ENCODE results near the gene EIF2S3B. TPM values are rescaled to one million over a fixed set of nuclear protein-coding genes. Genes with fewer than 3 reads are reported as not detected.

The EIF2S3B gene
- total RNA-seq, 1 donor, result 9.5 TPM

GRCh38 chr12:10528174-10528953, 22.7 kb downstream of the EIF2S3B start:
- no peak overlapping the region for H3K4me3 ChIP-seq (ENCODE audit: low read depth, low read length)
- no peak for TF ChIP-seq CTCF (IDR thresholded peaks at IDR 0.05; ENCODE audit: insufficient read depth, low read depth, low read length)
- no peak for DNase-seq (ENCODE audit: low read depth)

- no peak for DNase-seq (ENCODE audit: low read depth)
- TF ChIP-seq CTCF (IDR thresholded peaks at IDR 0.05; ENCODE audit: insufficient read depth, low read depth, low read length), result no peak
- no peak overlapping the region for H3K4me3 ChIP-seq (ENCODE audit: low read depth, low read length)
These were observed 23.9 kb downstream of the EIF2S3B start for GRCh38 chr12:10529603-10530002.

GRCh38 chr12:10537721-10538120, 32.0 kb downstream of the EIF2S3B start:
- no peak for DNase-seq (ENCODE audit: low read depth)
- no peak overlapping the region for H3K4me3 ChIP-seq (ENCODE audit: low read depth, low read length)
- no peak for TF ChIP-seq CTCF (IDR thresholded peaks at IDR 0.05; ENCODE audit: insufficient read depth, low read depth, low read length)

GRCh38 chr12:10540776-10541205, 35.1 kb downstream of the EIF2S3B start:
- no peak for TF ChIP-seq CTCF (IDR thresholded peaks at IDR 0.05; ENCODE audit: insufficient read depth, low read depth, low read length)
- no peak for DNase-seq (ENCODE audit: low read depth)
- no peak overlapping the region for H3K4me3 ChIP-seq (ENCODE audit: low read depth, low read length)

- H3K4me3 ChIP-seq (ENCODE audit: low read depth, low read length), result no peak overlapping the region
- TF ChIP-seq CTCF (IDR thresholded peaks at IDR 0.05; ENCODE audit: insufficient read depth, low read depth, low read length), result no peak
- DNase-seq (ENCODE audit: low read depth), result no peak
These were observed 37.8 kb downstream of the EIF2S3B start for GRCh38 chr12:10543499-10543898.

- DNase-seq (ENCODE audit: low read depth), result no peak
- no peak for TF ChIP-seq CTCF (IDR thresholded peaks at IDR 0.05; ENCODE audit: insufficient read depth, low read depth, low read length)
- H3K4me3 ChIP-seq (ENCODE audit: low read depth, low read length), result no peak overlapping the region
These were observed 45.7 kb downstream of the EIF2S3B start for GRCh38 chr12:10551375-10551774.

- no peak overlapping the region for H3K4me3 ChIP-seq (ENCODE audit: low read depth, low read length)
- no peak for TF ChIP-seq CTCF (IDR thresholded peaks at IDR 0.05; ENCODE audit: insufficient read depth, low read depth, low read length)
- no peak for DNase-seq (ENCODE audit: low read depth)
These were observed 47.5 kb downstream of the EIF2S3B start for GRCh38 chr12:10553148-10553547.
